Medulla oblongata (tissue), 1 donor: ENCODE measurements around the gene PDK4.
"Not testable (repeated sequence)": the region's sequence is repeated elsewhere in the genome, so short reads cannot be mapped to it uniquely, and the experiment has no call there.

ENCODE experiments used
- DNase-seq: peaks from one replicate; pipeline ENCODE4 v3.0.0-alpha.2; 2015; ENCODE audit errors: extremely low spot score

PDK4 gene

GRCh38 chr7:95604811-95605210 lies 8.5 kb upstream of the PDK4 start:
- DNase-seq, result not testable (repeated sequence)

- not testable (repeated sequence) for DNase-seq
Measured at GRCh38 chr7:95604397-95604796, 8.1 kb upstream of the PDK4 start.

GRCh38 chr7:95602421-95602820 lies 6.1 kb upstream of the PDK4 start:
- no peak for DNase-seq

GRCh38 chr7:95601316-95601715 lies 5.0 kb upstream of the PDK4 start:
- no peak for DNase-seq

- DNase-seq, result no peak
Measured at GRCh38 chr7:95599069-95599468, 2.8 kb upstream of the PDK4 start.

- DNase-seq, result no peak
Measured at GRCh38 chr7:95598511-95598910, 2.2 kb upstream of the PDK4 start.

- DNase-seq, result no peak
Measured at GRCh38 chr7:95595746-95596197, 544 bp downstream of the PDK4 start.

- DNase-seq, result no peak
Measured at GRCh38 chr7:95594185-95594584, 2.1 kb downstream of the PDK4 start.

GRCh38 chr7:95593343-95593742 lies 3.0 kb downstream of the PDK4 start:
- DNase-seq, result no peak

- no peak for DNase-seq
Measured at GRCh38 chr7:95592570-95592969, 3.7 kb downstream of the PDK4 start.

GRCh38 chr7:95590387-95591248 lies 5.7 kb downstream of the PDK4 start:
- peak; percentile 75 for DNase-seq

GRCh38 chr7:95589766-95590165 lies 6.5 kb downstream of the PDK4 start:
- DNase-seq, result no peak

- no peak for DNase-seq
Measured at GRCh38 chr7:95589031-95589430, 7.3 kb downstream of the PDK4 start.

GRCh38 chr7:95586951-95587301 lies 9.4 kb downstream of the PDK4 start:
- DNase-seq, result no peak

- no peak for DNase-seq
Measured at GRCh38 chr7:95585426-95585789, 10.9 kb downstream of the PDK4 start.

- no peak for DNase-seq
Measured at GRCh38 chr7:95584769-95585425, 11.4 kb downstream of the PDK4 start.

GRCh38 chr7:95583834-95584621 lies 12.3 kb downstream of the PDK4 start:
- DNase-seq, result no peak

GRCh38 chr7:95582578-95583293 lies 13.6 kb downstream of the PDK4 start:
- DNase-seq, result no peak

- DNase-seq, result no peak
Measured at GRCh38 chr7:95581467-95581866, 14.8 kb downstream of the PDK4 start.

GRCh38 chr7:95579318-95579717 lies 17.0 kb downstream of the PDK4 start:
- DNase-seq, result no peak

- DNase-seq, result no peak
Measured at GRCh38 chr7:95578299-95578855, 17.9 kb downstream of the PDK4 start.

GRCh38 chr7:95577137-95577536 lies 19.2 kb downstream of the PDK4 start:
- no peak for DNase-seq
